ENCODE results near the gene POPDC3. TPM values are rescaled to one million over a fixed set of nuclear protein-coding genes. Genes with fewer than 3 reads are reported as not detected.

Gene POPDC3
- total RNA-seq, 4 donors from 2014 or later, result 0.38 TPM; not detected in 3

GRCh38 chr6:105189026-105189820, 9.4 kb upstream of the POPDC3 start:
- H3K27ac ChIP-seq, result no peak overlapping the region
- TF ChIP-seq CTCF (IDR thresholded peaks at IDR 0.05) (no peak), POLR2A (IDR thresholded peaks at IDR 0.05) (no peak)
- no peaks in the 10 kb centered on the region for H3K4me1 ChIP-seq
- DNase-seq, result no peak
- H3K9me3 ChIP-seq, result no peaks in the 10 kb centered on the region
- intact Hi-C loops (cut with DNase I), result no loop called here
- H3K36me3 ChIP-seq, result no peaks in the 10 kb centered on the region
- no peak overlapping the region for H3K4me3 ChIP-seq
- WGBS, 2 donors, result 66 to 77% methylated on average over 9 to 10 of the region's 10 CpGs
- peaks cover 0 to 6% (median 0%) of the 10 kb centered on the region in 4 donors for H3K27me3 ChIP-seq

- WGBS, 2 donors, result 95 to 97% methylated on average over 2 of the region's 2 CpGs
- no peak for TF ChIP-seq POLR2A (IDR thresholded peaks at IDR 0.05)
- TF ChIP-seq CTCF (IDR thresholded peaks at IDR 0.05), result no peak
- intact Hi-C loops (cut with DNase I), result no loop called here
These were observed 8.4 kb upstream of the POPDC3 start for GRCh38 chr6:105188251-105188650.

GRCh38 chr6:105186576-105186975, 6.8 kb upstream of the POPDC3 start:
- intact Hi-C loops (cut with DNase I), result no loop called here
- no peaks in the 10 kb centered on the region for H3K9me3 ChIP-seq
- no peaks in the 10 kb centered on the region for H3K4me1 ChIP-seq
- peaks cover 0 to 18% (median 0%) of the 10 kb centered on the region in 4 donors for H3K27me3 ChIP-seq
- 94 to 96% methylated on average over 2 of the region's 2 CpGs for whole genome bisulfite sequencing, 2 donors
- no peak overlapping the region for H3K4me3 ChIP-seq
- no peak for DNase-seq
- H3K27ac ChIP-seq, result no peak overlapping the region
- TF ChIP-seq CTCF (IDR thresholded peaks at IDR 0.05) (no peak), POLR2A (IDR thresholded peaks at IDR 0.05) (no peak)
- no peaks in the 10 kb centered on the region for H3K36me3 ChIP-seq

More at GRCh38 chr6:105188251-105188650, 8.4 kb upstream of the POPDC3 start:
- no peaks in the 10 kb centered on the region for H3K36me3 ChIP-seq
- no peak overlapping the region for H3K4me3 ChIP-seq
- H3K27me3 ChIP-seq, result peaks cover 0 to 10% (median 0%) of the 10 kb centered on the region in 4 donors
- H3K4me1 ChIP-seq, result no peaks in the 10 kb centered on the region
- no peak overlapping the region for H3K27ac ChIP-seq
- no peak for DNase-seq
- no peaks in the 10 kb centered on the region for H3K9me3 ChIP-seq

- WGBS, 2 donors, result 64 to 81% methylated on average over 2 of the region's 2 CpGs
- no peak for DNase-seq
- intact Hi-C loops (cut with DNase I), result no loop called here
These were observed 5.1 kb upstream of the POPDC3 start for GRCh38 chr6:105184921-105185320.

More at GRCh38 chr6:105184921-105185320, 5.1 kb upstream of the POPDC3 start:
- TF ChIP-seq CTCF (IDR thresholded peaks at IDR 0.05) (no peak), POLR2A (IDR thresholded peaks at IDR 0.05) (no peak)
- H3K4me3 ChIP-seq, result no peak overlapping the region
- H3K27me3 ChIP-seq, result peaks cover 0 to 34% (median 0%) of the 10 kb centered on the region in 4 donors
- peaks cover 0 to 5% (median 0%) of the 10 kb centered on the region in 3 donors for H3K4me1 ChIP-seq
- H3K27ac ChIP-seq, result no peak overlapping the region
- H3K9me3 ChIP-seq, result no peaks in the 10 kb centered on the region
- H3K36me3 ChIP-seq, result no peaks in the 10 kb centered on the region

Data from esophagus squamous epithelium (tissue), 5 donors.